Measurements from ENCODE around the gene ITIH5. TPM values are rescaled to one million over a fixed set of nuclear protein-coding genes. Genes with fewer than 3 reads are reported as not detected.

Gene ITIH5
- total RNA-seq, 1 experiment from 2014 or later, result not detected

GRCh38 chr10:7513936-7514335 lies 152.8 kb downstream of the ITIH5 start:
- Mint-ChIP-seq H3K36me3 (ENCODE audit: insufficient read depth, unreplicated experiment) (no peaks in the 10 kb centered on the region), H3K27me3 (ENCODE audit: insufficient read depth, unreplicated experiment) (peaks cover 20% of the 10 kb centered on the region), H3K9me3 (ENCODE audit: unreplicated experiment) (peaks cover 13% of the 10 kb centered on the region), H3K27ac (ENCODE audit: low read depth, unreplicated experiment) (no peak overlapping the region), H3K4me3 (ENCODE audit: unreplicated experiment) (no peak overlapping the region), H3K4me1 (ENCODE audit: insufficient read depth, unreplicated experiment) (peaks cover 13% of the 10 kb centered on the region)
- DNase-seq (ENCODE audit: unreplicated experiment), result no peak
- no peak for TF ChIP-seq CTCF (IDR thresholded peaks at IDR 0.05; ENCODE audit: unreplicated experiment)
- intact Hi-C loops (cut with micrococcal nuclease), result no loop called here
- POLR2A ChIA-PET, result interaction anchor here (1.1 kb wide), 1 partner anchor 12 kb away, joined by 5 read pairs; no protein-coding TSS in a partner anchor
- CTCF ChIA-PET, result interaction anchor here (0.8 kb wide), 1 partner anchor 14 kb away, joined by 3 read pairs; no protein-coding TSS in a partner anchor
- BruUV-seq (replicated peaks), result no TSS peak

DNA sequence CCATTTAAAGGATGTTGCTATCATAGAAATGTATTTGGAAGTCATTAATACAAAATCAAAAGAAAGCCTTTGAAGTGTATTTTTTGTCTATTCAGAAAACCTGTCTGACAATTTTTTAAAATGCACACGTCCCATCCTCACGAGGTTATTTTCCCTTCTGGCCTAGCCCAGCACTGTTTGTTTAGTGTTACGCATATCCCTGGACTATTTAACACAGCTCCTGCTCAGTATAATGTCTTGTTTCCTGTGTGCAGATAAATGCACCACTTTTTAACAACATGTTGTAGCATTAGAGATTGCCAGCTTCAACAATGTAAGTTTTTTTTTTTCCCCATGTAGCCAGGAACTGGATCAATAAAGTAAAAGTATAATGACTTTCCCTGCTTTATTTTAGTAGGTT lies 153.3 kb downstream of the ITIH5 start:
- no peak overlapping the region for H3K27ac Mint-ChIP-seq (ENCODE audit: low read depth, unreplicated experiment)
- H3K27me3 Mint-ChIP-seq (ENCODE audit: insufficient read depth, unreplicated experiment), result peaks cover 20% of the 10 kb centered on the region
- intact Hi-C loops (cut with micrococcal nuclease), result no loop called here
- peaks cover 12% of the 10 kb centered on the region for H3K9me3 Mint-ChIP-seq (ENCODE audit: unreplicated experiment)
- no peak for TF ChIP-seq CTCF (IDR thresholded peaks at IDR 0.05; ENCODE audit: unreplicated experiment)
- H3K36me3 Mint-ChIP-seq (ENCODE audit: insufficient read depth, unreplicated experiment), result no peaks in the 10 kb centered on the region
- DNase-seq (ENCODE audit: unreplicated experiment), result no peak
- H3K4me3 Mint-ChIP-seq (ENCODE audit: unreplicated experiment), result no peak overlapping the region
- ChIA-PET POLR2A (interaction anchor here (1.1 kb wide), 1 partner anchor 12 kb away, joined by 5 read pairs; no protein-coding TSS in a partner anchor), CTCF (interaction anchor here (0.7 to 0.8 kb wide), 2 partner anchors 14 to 293 kb away, joined by 3 to 4 read pairs; no protein-coding TSS in a partner anchor)
- no TSS peak for BruUV-seq (replicated peaks)
- peaks cover 11% of the 10 kb centered on the region for H3K4me1 Mint-ChIP-seq (ENCODE audit: insufficient read depth, unreplicated experiment)

DNA sequence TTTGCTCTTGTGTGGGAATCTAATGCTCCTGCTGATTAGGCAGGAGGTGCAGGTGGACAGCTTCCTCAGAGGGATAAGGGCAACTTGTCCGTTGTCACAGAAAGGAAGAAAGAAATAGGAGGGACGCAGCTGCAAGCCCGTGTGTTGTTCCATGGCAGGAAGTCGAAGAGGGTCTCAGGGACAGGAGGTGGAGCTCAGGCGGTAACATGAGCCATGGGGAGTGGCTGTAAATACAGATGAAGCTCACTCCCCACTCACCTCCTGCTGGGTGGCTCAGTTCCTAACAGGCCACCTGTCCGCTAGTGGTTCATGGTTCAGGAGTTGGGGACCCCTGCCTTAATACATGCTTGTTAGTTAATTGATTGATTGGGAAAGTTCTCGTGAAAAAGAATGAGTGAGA lies 154.3 kb downstream of the ITIH5 start:
- intact Hi-C loops (cut with micrococcal nuclease), result no loop called here
- POLR2A ChIA-PET, result no interaction called here
- Mint-ChIP-seq H3K27ac (ENCODE audit: low read depth, unreplicated experiment) (no peak overlapping the region), H3K27me3 (ENCODE audit: insufficient read depth, unreplicated experiment) (peaks cover 20% of the 10 kb centered on the region), H3K36me3 (ENCODE audit: insufficient read depth, unreplicated experiment) (no peaks in the 10 kb centered on the region), H3K9me3 (ENCODE audit: unreplicated experiment) (peaks cover 9% of the 10 kb centered on the region), H3K4me3 (ENCODE audit: unreplicated experiment) (no peak overlapping the region), H3K4me1 (ENCODE audit: insufficient read depth, unreplicated experiment) (peaks cover 6% of the 10 kb centered on the region)
- no peak for DNase-seq (ENCODE audit: unreplicated experiment)
- CTCF ChIA-PET, result interaction anchor here (0.6 kb wide), 1 partner anchor 13 kb away, joined by 3 read pairs; no protein-coding TSS in a partner anchor
- BruUV-seq (replicated peaks), result no TSS peak
- TF ChIP-seq CTCF (IDR thresholded peaks at IDR 0.05; ENCODE audit: unreplicated experiment), result no peak

GRCh38 chr10:7511612-7512011 lies 155.2 kb downstream of the ITIH5 start:
- Mint-ChIP-seq H3K27ac (ENCODE audit: low read depth, unreplicated experiment) (no peak overlapping the region), H3K36me3 (ENCODE audit: insufficient read depth, unreplicated experiment) (no peaks in the 10 kb centered on the region), H3K9me3 (ENCODE audit: unreplicated experiment) (peaks cover 9% of the 10 kb centered on the region), H3K27me3 (ENCODE audit: insufficient read depth, unreplicated experiment) (peaks cover 21% of the 10 kb centered on the region), H3K4me1 (ENCODE audit: insufficient read depth, unreplicated experiment) (peaks cover 6% of the 10 kb centered on the region), H3K4me3 (ENCODE audit: unreplicated experiment) (no peak overlapping the region)
- BruUV-seq (replicated peaks), result no TSS peak
- intact Hi-C loops (cut with micrococcal nuclease), result no loop called here
- ChIA-PET POLR2A (no interaction called here), CTCF (no interaction called here)
- TF ChIP-seq CTCF (IDR thresholded peaks at IDR 0.05; ENCODE audit: unreplicated experiment), result no peak
- no peak for DNase-seq (ENCODE audit: unreplicated experiment)

Other genes with a start within 250 kb of the ITIH5 start
- gene ITIH2, start 36.4 kb upstream of the ITIH5 start, total RNA-seq (2022), result not detected in 2 replicates
- gene KIN, start 121.0 kb upstream of the ITIH5 start, total RNA-seq (2022), result 13.0 and 15.8 TPM in 2 replicates
- gene ATP5F1C, start 121.2 kb upstream of the ITIH5 start, total RNA-seq (2022), result 268 and 281 TPM in 2 replicates
- 9.3 and 9.9 TPM in 2 replicates for gene TAF3, start 151.5 kb upstream of the ITIH5 start, total RNA-seq (2022)